ENCODE data around the gene KRABD2.

KRABD2 gene

DNA sequence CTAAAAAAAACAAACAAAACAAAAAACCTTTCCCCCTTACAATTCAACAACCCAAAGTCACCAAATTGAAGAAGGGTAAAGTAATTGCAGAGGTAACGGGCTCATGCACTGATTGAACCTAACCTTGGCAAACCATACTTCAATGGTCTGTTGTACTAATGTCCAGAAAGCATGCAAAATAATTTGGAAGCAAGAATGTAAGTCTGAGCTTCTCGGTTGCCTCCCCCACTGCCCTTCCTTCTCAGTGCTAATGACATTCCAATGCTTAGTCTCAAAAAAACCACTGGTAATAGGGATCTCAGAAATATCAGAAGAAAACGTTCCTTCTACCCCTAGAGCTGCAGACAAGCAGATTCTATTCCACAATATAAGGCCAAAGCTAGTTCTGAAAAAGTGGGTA lies 15.8 kb downstream of the KRABD2 start (continued):
- TF ChIP-seq CTCF (conservative IDR thresholded peaks at IDR 0.05; ENCODE audit: low read depth in 2 of 2) = no peak
- TF ChIP-seq POLR2AphosphoS5 (IDR thresholded peaks at IDR 0.05; ENCODE audit: low read depth) = no peak
- TF ChIP-seq ZNF114 (CRISPR knock-in tag; IDR thresholded peaks at IDR 0.05) = no peak
- TF ChIP-seq JUNB (IDR thresholded peaks at IDR 0.05; ENCODE audit: unreplicated experiment) = no peak
- no peak for TF ChIP-seq STAT1 (IDR thresholded peaks at IDR 0.05; ENCODE audit: unreplicated experiment)
- TF ChIP-seq NANOG (IDR thresholded peaks at IDR 0.05; ENCODE audit: borderline replicate concordance) = no peak
- TF ChIP-seq EZH2phosphoT487 (IDR thresholded peaks at IDR 0.05; ENCODE audit: unreplicated experiment) = no peak
- no peak for TF ChIP-seq CREB1 (CRISPR knock-in tag; IDR thresholded peaks at IDR 0.05; ENCODE audit: low read depth)
- TF ChIP-seq REST (IDR thresholded peaks at IDR 0.05; ENCODE audit: unreplicated experiment) = no peak

DNA sequence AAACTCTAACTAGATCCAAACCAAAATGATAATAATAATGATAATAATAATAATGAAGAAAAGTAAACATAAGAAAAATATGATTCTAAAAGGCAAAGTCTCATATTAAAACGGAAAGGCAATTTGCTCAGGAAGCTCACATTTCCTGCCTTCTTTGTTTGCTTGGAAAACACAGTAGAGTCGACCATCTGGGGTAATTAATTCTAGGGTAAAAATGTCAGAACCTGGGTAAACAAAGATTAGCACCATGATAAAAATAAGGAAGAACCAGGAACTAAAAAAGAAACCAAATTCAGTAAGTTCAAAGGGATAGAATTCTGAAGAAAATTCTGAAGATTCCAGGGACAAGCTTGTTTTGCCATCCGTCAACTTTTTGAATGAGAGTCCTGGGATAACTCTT lies 16.2 kb downstream of the KRABD2 start:
- H3K4me1 Mint-ChIP-seq = peaks cover 20% of the 10 kb centered on the region
- peaks cover 5% of the 10 kb centered on the region; the same call in 1 of the 2 replicates for H3K9me2 ChIP-seq (ENCODE audit: insufficient read depth)
- no peaks in the 10 kb centered on the region; the same call in 1 of the 2 replicates for H3F3A ChIP-seq (replicated peaks; ENCODE audit: low read depth)
- DNase-seq (ENCODE audit: low spot score) = no peak
- H4K20me1 ChIP-seq (replicated peaks; ENCODE audit: insufficient read depth) = no peaks in the 10 kb centered on the region
- H3K36me3 ChIP-seq (ENCODE audit: insufficient read depth) = no peaks in the 10 kb centered on the region
- H2AFZ ChIP-seq = no peak overlapping the region
- H3K36me3 Mint-ChIP-seq (ENCODE audit: low read depth) = no peaks in the 10 kb centered on the region
- peak overlapping the region; percentile 50 for H3K27ac ChIP-seq (ENCODE audit: low read depth)
- peaks cover 24% of the 10 kb centered on the region for H3K4me1 ChIP-seq (ENCODE audit: insufficient read depth)
- H3K79me2 ChIP-seq (replicated peaks; ENCODE audit: insufficient read depth) = no peaks in the 10 kb centered on the region
- no peak overlapping the region for H3K4me3 ChIP-seq
- no peak overlapping the region for H3K4me3 Mint-ChIP-seq
- peak overlapping the region; percentile 71 for H3K27ac Mint-ChIP-seq
- H3K27me3 ChIP-seq (ENCODE audit: insufficient read depth) = no peaks in the 10 kb centered on the region
- no peak for ATAC-seq
- no peaks in the 10 kb centered on the region for H3K9me3 Mint-ChIP-seq
- 0 out of 2 replicates have a peak overlapping the region, but pooled peaks have one; percentile 28 for H3K4me2 ChIP-seq
- H3K27me3 Mint-ChIP-seq (ENCODE audit: insufficient read depth, low read depth, poor library complexity) = peaks cover 8% of the 10 kb centered on the region
- TF ChIP-seq STAT1 (IDR thresholded peaks at IDR 0.05; ENCODE audit: unreplicated experiment) (no peak), ZNF114 (CRISPR knock-in tag; IDR thresholded peaks at IDR 0.05) (no peak), EZH2phosphoT487 (IDR thresholded peaks at IDR 0.05; ENCODE audit: unreplicated experiment) (no peak), CTCF (conservative IDR thresholded peaks at IDR 0.05; ENCODE audit: low read depth in 2 of 2) (no peak), REST (IDR thresholded peaks at IDR 0.05; ENCODE audit: unreplicated experiment) (no peak), EZH2 (IDR thresholded peaks at IDR 0.05; ENCODE audit: low read depth, unreplicated experiment) (no peak), NANOG (IDR thresholded peaks at IDR 0.05; ENCODE audit: borderline replicate concordance) (no peak; the same call in 1 of the 2 replicates), CREB1 (CRISPR knock-in tag; IDR thresholded peaks at IDR 0.05; ENCODE audit: low read depth) (no peak)
- TF ChIP-seq, protein P1, sequence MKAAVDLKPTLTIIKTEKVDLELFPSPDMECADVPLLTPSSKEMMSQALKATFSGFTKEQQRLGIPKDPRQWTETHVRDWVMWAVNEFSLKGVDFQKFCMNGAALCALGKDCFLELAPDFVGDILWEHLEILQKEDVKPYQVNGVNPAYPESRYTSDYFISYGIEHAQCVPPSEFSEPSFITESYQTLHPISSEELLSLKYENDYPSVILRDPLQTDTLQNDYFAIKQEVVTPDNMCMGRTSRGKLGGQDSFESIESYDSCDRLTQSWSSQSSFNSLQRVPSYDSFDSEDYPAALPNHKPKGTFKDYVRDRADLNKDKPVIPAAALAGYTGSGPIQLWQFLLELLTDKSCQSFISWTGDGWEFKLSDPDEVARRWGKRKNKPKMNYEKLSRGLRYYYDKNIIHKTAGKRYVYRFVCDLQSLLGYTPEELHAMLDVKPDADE (IDR thresholded peaks at IDR 0.05) = no peak

Measured in GM23338 (cell line).